H1 (cell line): ENCODE data around the gene TDO2. TPM values are rescaled to one million over a fixed set of nuclear protein-coding genes. Genes with fewer than 3 reads are reported as not detected.

Source experiments
- CTCF ChIA-PET: fragments of 300-600 bp; sonication (Branson Sonifier 250); formaldehyde crosslinking; loops from one replicate; lab custom pipeline; 2021; ENCODE audit not compliant: partially characterized antibody; lab: Charles Lee
- POLR2A ChIA-PET: fragments of 300-600 bp; sonication (Branson Sonifier 250); formaldehyde crosslinking; loops from one replicate; lab custom pipeline; 2021; ENCODE audit warnings: inconsistent platforms; ENCODE audit not compliant: partially characterized antibody; lab: Charles Lee
- DNase-seq, 2 experiments: peaks; one replicate each; pipeline versions ENCODE4 v3.0.0 to v3.0.0-alpha.2; 2010 to 2022; ENCODE audit warnings: low spot score in 2 of 2, low read depth in 1 of 2, mixed read lengths in 1 of 2
- FAIRE-seq: peaks from 2 replicates; lab custom pipeline; 2011; peaks lifted over from hg19 to GRCh38; lab: Jason Lieb, UNC
- H2AFZ ChIP-seq: 2 replicates; pipeline ENCODE4 v1.8.1; 2012; ENCODE audit warnings: low read length, inconsistent platforms
- H2AK5ac ChIP-seq: 2 replicates; pipeline ENCODE4 v1.6.1; 2013; ENCODE audit warnings: low read depth, low read length
- H2BK120ac ChIP-seq: replicated peaks from 2 replicates; pipeline ENCODE3; 2013; ENCODE audit warnings: low read depth, low read length, inconsistent platforms
- H2BK12ac ChIP-seq: 2 replicates; pipeline ENCODE4 v1.6.1; 2013; ENCODE audit warnings: low read depth, low read length
- H2BK15ac ChIP-seq: 2 replicates; pipeline ENCODE4 v1.6.1; 2013; ENCODE audit warnings: low read length
- H2BK20ac ChIP-seq: 2 replicates; pipeline ENCODE4 v1.6.1; 2013; ENCODE audit warnings: low read length
- H2BK5ac ChIP-seq: 2 replicates; pipeline ENCODE4 v1.6.1; 2013; ENCODE audit warnings: low read depth, low read length
- H3K14ac ChIP-seq: 2 replicates; pipeline ENCODE4 v1.6.1; 2013; ENCODE audit warnings: inconsistent platforms; ENCODE audit not compliant: insufficient read length
- H3K18ac ChIP-seq: 2 replicates; pipeline ENCODE4 v1.6.1; 2013; ENCODE audit warnings: low read length; ENCODE audit errors: extremely low read depth
- H3K23ac ChIP-seq: 2 replicates; pipeline ENCODE4 v1.6.1; 2013; ENCODE audit warnings: inconsistent platforms; ENCODE audit not compliant: insufficient read length
- H3K23me2 ChIP-seq: 2 replicates; pipeline ENCODE4 v1.6.1; 2013; ENCODE audit warnings: low read depth, low read length
- H3K27ac ChIP-seq: 2 replicates; pipeline ENCODE4 v1.6.1; 2011; ENCODE audit warnings: low read depth, low read length, inconsistent platforms
- H3K27me3 ChIP-seq, 4 experiments: replicated peaks in 1 of 4; 1 replicate in 1 of 4; 2 replicates in 3 of 4; pipeline versions ENCODE4 v1.6.1 to v1.8.1; 2011 to 2013; ENCODE audit warnings: low read length in 3 of 4, mild to moderate bottlenecking in 3 of 4, inconsistent platforms in 2 of 4, mixed read lengths in 2 of 4, moderate library complexity in 1 of 4; ENCODE audit not compliant: control insufficient read depth in 3 of 4, insufficient read depth in 3 of 4; ENCODE audit errors: extremely low read depth in 1 of 4
- H3K36me3 ChIP-seq, 4 experiments: 2 replicates each; pipeline versions ENCODE4 v1.6.1 to v1.8.1; 2011 to 2013; ENCODE audit warnings: mild to moderate bottlenecking in 4 of 4, low read length in 3 of 4, moderate library complexity in 2 of 4, control low read depth in 1 of 4, inconsistent platforms in 1 of 4; ENCODE audit not compliant: insufficient read depth in 4 of 4, control insufficient read depth in 2 of 4
- H3K4ac ChIP-seq: replicated peaks from 2 replicates; pipeline ENCODE3; 2013; ENCODE audit warnings: low read length, low read depth, mixed read lengths, inconsistent platforms; ENCODE audit not compliant: insufficient read length
- H3K4me1 ChIP-seq, 4 experiments: replicated peaks in 1 of 4; 1 replicate in 1 of 4; 2 replicates in 3 of 4; pipeline versions ENCODE4 v1.6.1 to v1.8.1; 2011 to 2013; ENCODE audit warnings: low read length in 3 of 4, inconsistent platforms in 2 of 4, mixed read lengths in 1 of 4; ENCODE audit not compliant: insufficient read depth in 4 of 4, control insufficient read depth in 3 of 4
- H3K4me2 ChIP-seq, 2 experiments: 2 replicates each; pipeline versions ENCODE4 v1.6.1 to v1.8.1; 2011 to 2013; ENCODE audit warnings: low read depth in 2 of 2, low read length in 2 of 2, control low read depth in 1 of 2, inconsistent platforms in 1 of 2, mild to moderate bottlenecking in 1 of 2; ENCODE audit not compliant: insufficient read depth in 1 of 2
- H3K4me3 ChIP-seq, 4 experiments: fragments of 200-600, 300-600 bp in 1 of 4; sonication (generic), shearing (Covaris generic), sonication (Bioruptor Twin) in 1 of 4; 2 replicates each; pipeline versions ENCODE4 v1.5.1 to v1.8.1; 2011 to 2016; ENCODE audit warnings: low read length in 4 of 4, low read depth in 3 of 4, control low read depth in 2 of 4, inconsistent platforms in 2 of 4, mild to moderate bottlenecking in 2 of 4, mixed read lengths in 1 of 4, moderate library complexity in 1 of 4; ENCODE audit not compliant: insufficient read depth in 2 of 4; ENCODE audit errors: extremely low read depth in 1 of 4
- H3K56ac ChIP-seq: replicated peaks from 2 replicates; pipeline ENCODE3; 2013; ENCODE audit warnings: low read depth, mild to moderate bottlenecking, mixed read lengths, low read length, inconsistent platforms; ENCODE audit not compliant: insufficient read length
- H3K79me1 ChIP-seq: 2 replicates; pipeline ENCODE4 v1.6.1; 2013; ENCODE audit warnings: low read depth, low read length, control low read depth
- H3K79me2 ChIP-seq, 2 experiments: 2 replicates each; pipeline versions ENCODE4 v1.6.1 to v1.8.1; 2012 to 2013; ENCODE audit warnings: low read length in 2 of 2, mild to moderate bottlenecking in 2 of 2, inconsistent platforms in 1 of 2; ENCODE audit not compliant: insufficient read depth in 2 of 2, control insufficient read depth in 1 of 2
- H3K9ac ChIP-seq, 4 experiments: replicated peaks in 1 of 4; 1 replicate in 1 of 4; 2 replicates in 3 of 4; pipeline versions ENCODE4 v1.6.1 to v1.8.1; 2011 to 2013; ENCODE audit warnings: low read depth in 3 of 4, low read length in 3 of 4, control low read depth in 2 of 4, mild to moderate bottlenecking in 2 of 4, moderate library complexity in 2 of 4, inconsistent platforms in 1 of 4; ENCODE audit errors: extremely low read depth in 1 of 4
- H3K9me3 ChIP-seq, 2 experiments: 2 replicates each; pipeline versions ENCODE4 v1.6.1 to v1.8.1; 2012 to 2013; ENCODE audit warnings: mild to moderate bottlenecking in 2 of 2, moderate library complexity in 2 of 2, control low read depth in 1 of 2, inconsistent platforms in 1 of 2, low read depth in 1 of 2, low read length in 1 of 2, mixed read lengths in 1 of 2; ENCODE audit not compliant: insufficient read depth in 2 of 2
- H4K20me1 ChIP-seq, 2 experiments: replicated peaks in 1 of 2; 2 replicates each; pipeline versions ENCODE3 to v1.8.1; 2011 to 2013; ENCODE audit warnings: inconsistent platforms in 2 of 2, low read length in 2 of 2, mild to moderate bottlenecking in 1 of 2; ENCODE audit not compliant: insufficient read depth in 2 of 2, control insufficient read depth in 1 of 2
- H4K5ac ChIP-seq: 2 replicates; pipeline ENCODE4 v1.6.1; 2013; ENCODE audit warnings: low read length, low read depth, mixed read lengths, inconsistent platforms; ENCODE audit not compliant: insufficient read length
- H4K8ac ChIP-seq: 2 replicates; pipeline ENCODE4 v1.8.0; 2013; ENCODE audit warnings: mild to moderate bottlenecking, moderate library complexity, low read length, inconsistent platforms; ENCODE audit not compliant: insufficient read depth; ENCODE audit errors: extremely low read depth
- H4K91ac ChIP-seq: replicated peaks from 2 replicates; pipeline ENCODE3; 2013; ENCODE audit warnings: low read length, mixed read lengths, inconsistent platforms; ENCODE audit not compliant: insufficient read length
- CBX5 ChIP-seq: fragments of 300-800, 300-1000 bp; sonication (generic); IDR thresholded peaks from 2 replicates; pipeline ENCODE4 v1.7.1; 2016; ENCODE audit warnings: antibody characterized with exemption, low read length, low read depth
- MAX ChIP-seq: IDR thresholded peaks from 2 replicates; pipeline ENCODE4 v1.6.1; 2012; ENCODE audit warnings: inconsistent platforms
- TAF7 ChIP-seq: optimal IDR thresholded peaks from 2 replicates; pipeline ENCODE3; 2011; ENCODE audit warnings: low read depth, mild to moderate bottlenecking, inconsistent platforms, low read length, moderate library complexity, borderline replicate concordance
- USF2 ChIP-seq: IDR thresholded peaks from 2 replicates; pipeline ENCODE4 v1.6.1; 2011; ENCODE audit warnings: low read length, improper control_type of control experiment
- WGBS, 2 experiments: shearing (Covaris generic) in 1 of 2; methylation state at CpG; one replicate each; pipeline versions ENCODE4 v1.1.6 to v1.1.7; 2013 to 2015; ENCODE audit warnings: low lambda C conversion rate in 2 of 2, mixed read lengths in 2 of 2, inconsistent platforms in 1 of 2, low coverage in 1 of 2, missing lambda C conversion rate in 1 of 2; ENCODE audit not compliant: insufficient replicate concordance in 2 of 2, insufficient coverage in 1 of 2, insufficient read length in 1 of 2; ENCODE audit errors: extremely low coverage in 1 of 2, missing lambda C conversion rate in 1 of 2; 5-methylcytosine and 5-hydroxymethylcytosine counted together
- polyA plus RNA-seq, 7 experiments: library from polyadenylated mRNA; depleted of rRNA in 3 of 7; stranded (reverse) in 5 of 7; unstranded in 2 of 7; fragments of >200 nt in 5 of 7; fragments of 200-250 nt in 2 of 7; gene quantifications; 1 replicate in 5 of 7; 2 replicates in 1 of 7; 4 replicates in 1 of 7; pipeline versions ENCODE4 v1.2.1 to v1.2.3, GENCODE V29; 2011 to 2013; ENCODE audit warnings: missing spikeins in 2 of 7, mixed read lengths in 2 of 7
- total RNA-seq: library from RNA; stranded (reverse); fragmentation: NEBNext Ultra II Directional; extraction: Animal tissue kit (Norgen Biotek cat#: 25700); gene quantifications from 2 replicates; pipeline ENCODE4 v1.2.1, GENCODE V29; 2021

Gene TDO2
- total and polyA plus RNA-seq, 2 of the 8 experiments (the other 6 are each of a cell fraction or from before 2014, with no cell fraction given), result 0.03 TPM; not detected in 1

DNA sequence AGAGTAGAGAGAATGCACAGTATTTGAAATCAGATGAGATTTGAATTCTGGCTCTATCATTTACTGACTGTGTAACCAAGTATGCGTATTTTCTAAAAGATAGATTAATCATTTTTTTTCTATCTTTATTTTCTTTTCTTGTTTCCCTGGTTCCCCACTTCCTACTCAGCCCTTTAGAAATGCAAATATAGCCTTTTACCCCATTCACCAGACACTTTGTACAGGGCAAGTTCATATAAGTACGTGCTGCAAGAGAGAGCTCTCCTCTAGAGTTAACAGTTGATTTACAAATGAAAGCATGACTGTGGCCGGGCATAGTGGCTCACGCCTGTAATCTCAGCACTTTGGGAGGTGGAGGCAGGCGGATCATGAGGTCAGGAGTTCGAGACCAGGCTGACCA is 17.8 kb upstream of the TDO2 start:
- Histone ChIP-seq H3K4me1 (no peaks in the 10 kb centered on the region), H2AFZ (no peak overlapping the region), H3K27ac (no peak overlapping the region), H3K4me2 (no peak overlapping the region), H2BK120ac (no peak overlapping the region), H2BK12ac (no peak overlapping the region), H3K14ac (no peak overlapping the region), H2BK20ac (no peak overlapping the region), H2AK5ac (no peak overlapping the region), H4K5ac (no peak overlapping the region), H3K18ac (no peak overlapping the region), H3K56ac (no peak overlapping the region), H3K4me3 (no peak overlapping the region), H3K9me3 (peaks cover 0 to 3% of the 10 kb centered on the region in 2 experiments; a peak in 1 of 4 replicates), H4K91ac (no peak overlapping the region), H3K79me1 (no peaks in the 10 kb centered on the region), H3K9ac (no peak overlapping the region), H2BK15ac (no peak overlapping the region), H3K23me2 (no peaks in the 10 kb centered on the region), H3K79me2 (no peaks in the 10 kb centered on the region), H2BK5ac (no peak overlapping the region), H3K36me3 (no peaks in the 10 kb centered on the region), H4K8ac (no peak overlapping the region), H3K27me3 (no peaks in the 10 kb centered on the region), H4K20me1 (no peaks in the 10 kb centered on the region), H3K23ac (no peak overlapping the region), H3K4ac (no peak overlapping the region)
- ChIA-PET POLR2A (no interaction called here), CTCF (no interaction called here)
- FAIRE-seq, result no peak
- no peak for DNase-seq
- 78% methylated on average over 6 of the region's 6 CpGs; no CpG with 5 or more reads in 1 of the 2 experiments for WGBS, 2 experiments
- TF ChIP-seq MAX (no peak), TAF7 (no peak), CBX5 (no peak), USF2 (no peak)
